GM12891 (cell line): ENCODE results near the gene FGF12.

Experiments
- POLR2A ChIP-seq: IDR thresholded peaks from 2 replicates; pipeline ENCODE4 v1.6.1; 2011; ENCODE audit warnings: low read depth, low read length, control low read depth
- POLR2AphosphoS5 ChIP-seq: IDR thresholded peaks from 2 replicates; pipeline ENCODE4 v1.6.1; 2011; ENCODE audit warnings: low read depth, low read length, control low read depth

DNA sequence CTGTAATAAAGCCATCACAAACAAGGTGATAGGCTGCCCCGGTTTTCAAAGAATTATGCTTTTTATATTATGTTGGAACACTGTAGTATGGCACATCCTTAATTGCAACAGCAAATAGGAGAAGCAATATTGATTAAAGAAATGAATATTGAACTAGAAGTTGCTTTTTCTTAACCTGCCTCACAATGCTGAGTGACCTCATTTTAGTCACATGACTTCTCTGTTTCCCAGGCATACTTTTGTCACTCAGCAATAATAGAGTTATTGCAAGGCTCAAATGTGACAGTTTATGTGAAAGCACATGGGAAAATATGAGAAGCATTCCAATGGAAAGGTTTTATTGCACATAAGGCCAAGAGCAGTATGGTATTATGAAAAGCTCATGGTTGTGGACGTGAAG is 400.7 kb downstream of the FGF12 start:
- TF ChIP-seq POLR2A, result no peak
- TF ChIP-seq POLR2AphosphoS5, result no peak
